CD4-positive, alpha-beta T cell treated with Interleukin-2 at 100 ng/mL for 4 hours (primary cell): Measurements from ENCODE around the gene SELE.

Experiments
- DNase-seq: peaks from one replicate; pipeline ENCODE4 v3.0.0-alpha.2; 2020; ENCODE audit warnings: low spot score

Gene SELE, protein sequence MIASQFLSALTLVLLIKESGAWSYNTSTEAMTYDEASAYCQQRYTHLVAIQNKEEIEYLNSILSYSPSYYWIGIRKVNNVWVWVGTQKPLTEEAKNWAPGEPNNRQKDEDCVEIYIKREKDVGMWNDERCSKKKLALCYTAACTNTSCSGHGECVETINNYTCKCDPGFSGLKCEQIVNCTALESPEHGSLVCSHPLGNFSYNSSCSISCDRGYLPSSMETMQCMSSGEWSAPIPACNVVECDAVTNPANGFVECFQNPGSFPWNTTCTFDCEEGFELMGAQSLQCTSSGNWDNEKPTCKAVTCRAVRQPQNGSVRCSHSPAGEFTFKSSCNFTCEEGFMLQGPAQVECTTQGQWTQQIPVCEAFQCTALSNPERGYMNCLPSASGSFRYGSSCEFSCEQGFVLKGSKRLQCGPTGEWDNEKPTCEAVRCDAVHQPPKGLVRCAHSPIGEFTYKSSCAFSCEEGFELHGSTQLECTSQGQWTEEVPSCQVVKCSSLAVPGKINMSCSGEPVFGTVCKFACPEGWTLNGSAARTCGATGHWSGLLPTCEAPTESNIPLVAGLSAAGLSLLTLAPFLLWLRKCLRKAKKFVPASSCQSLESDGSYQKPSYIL

DNA sequence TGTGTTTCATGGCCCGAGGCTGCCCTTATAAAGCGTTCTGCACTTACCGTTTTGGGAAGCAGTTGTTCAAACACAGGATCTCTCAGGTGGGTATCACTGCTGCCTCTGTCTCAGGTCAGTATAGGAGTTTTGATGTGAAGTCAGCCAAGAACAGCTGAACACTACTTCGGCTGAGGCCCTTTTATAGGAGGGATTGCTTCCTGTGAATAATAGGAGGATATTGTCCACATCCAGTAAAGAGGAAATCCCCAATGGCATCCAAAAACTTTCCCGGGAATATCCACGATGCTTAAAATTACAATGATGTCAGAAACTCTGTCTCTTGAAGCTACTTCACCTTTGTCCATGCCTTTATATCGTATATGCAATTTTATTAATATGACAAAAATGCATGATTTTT, at the start of gene SELE:
Gene SELE (minus strand): TSS at position 156 of the 400 bp plus-strand sequence. CDS start 467 bp downstream, outside the sequence.
- DNase-seq: no peak

DNA sequence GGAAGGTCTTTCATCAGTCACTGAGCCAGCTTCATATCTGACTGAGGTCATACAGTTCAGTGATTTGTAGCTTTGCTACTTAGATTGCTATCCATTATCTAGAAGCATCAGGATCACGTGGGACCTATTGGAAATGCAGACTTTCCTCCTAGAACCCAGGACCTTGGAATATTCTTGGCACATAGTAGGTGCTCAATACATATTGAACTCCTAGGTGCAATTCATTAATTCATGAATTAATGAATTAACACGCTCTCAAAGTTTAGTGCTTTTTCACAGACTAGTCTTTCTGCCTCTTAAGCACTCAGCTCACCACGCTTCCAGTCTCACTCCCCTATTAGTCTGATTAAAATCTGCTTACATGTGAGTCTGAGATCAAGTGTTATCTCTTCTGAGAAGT, 48.7 kb upstream of the SELE start:
- DNase-seq: no peak

GRCh38 chr1:169779970-169780369, 46.1 kb upstream of the SELE start:
- no peak for DNase-seq

GRCh38 chr1:169779150-169779549, 45.3 kb upstream of the SELE start:
- DNase-seq: no peak

DNA sequence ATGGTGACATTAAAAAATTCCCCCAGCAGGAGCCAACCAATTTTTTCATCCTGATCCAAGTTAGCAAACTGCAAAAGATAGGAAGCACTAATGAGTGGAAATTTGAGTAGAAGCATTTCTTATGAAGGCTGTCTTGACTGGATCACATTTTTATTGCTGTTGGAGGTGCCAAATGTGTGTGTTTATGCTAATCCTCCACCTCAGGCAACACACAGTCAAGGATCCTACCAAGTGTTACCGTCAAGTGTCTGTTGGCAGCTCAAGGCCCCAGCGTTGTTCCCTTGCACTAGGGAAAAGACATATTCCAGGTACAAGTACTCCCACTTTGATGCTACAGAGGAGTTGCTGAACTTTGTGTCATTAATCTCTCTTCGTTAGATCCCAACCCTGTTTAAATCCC, 42.6 kb upstream of the SELE start:
- no peak for DNase-seq

GRCh38 chr1:169768161-169768560, 34.3 kb upstream of the SELE start:
- DNase-seq: no peak

DNA sequence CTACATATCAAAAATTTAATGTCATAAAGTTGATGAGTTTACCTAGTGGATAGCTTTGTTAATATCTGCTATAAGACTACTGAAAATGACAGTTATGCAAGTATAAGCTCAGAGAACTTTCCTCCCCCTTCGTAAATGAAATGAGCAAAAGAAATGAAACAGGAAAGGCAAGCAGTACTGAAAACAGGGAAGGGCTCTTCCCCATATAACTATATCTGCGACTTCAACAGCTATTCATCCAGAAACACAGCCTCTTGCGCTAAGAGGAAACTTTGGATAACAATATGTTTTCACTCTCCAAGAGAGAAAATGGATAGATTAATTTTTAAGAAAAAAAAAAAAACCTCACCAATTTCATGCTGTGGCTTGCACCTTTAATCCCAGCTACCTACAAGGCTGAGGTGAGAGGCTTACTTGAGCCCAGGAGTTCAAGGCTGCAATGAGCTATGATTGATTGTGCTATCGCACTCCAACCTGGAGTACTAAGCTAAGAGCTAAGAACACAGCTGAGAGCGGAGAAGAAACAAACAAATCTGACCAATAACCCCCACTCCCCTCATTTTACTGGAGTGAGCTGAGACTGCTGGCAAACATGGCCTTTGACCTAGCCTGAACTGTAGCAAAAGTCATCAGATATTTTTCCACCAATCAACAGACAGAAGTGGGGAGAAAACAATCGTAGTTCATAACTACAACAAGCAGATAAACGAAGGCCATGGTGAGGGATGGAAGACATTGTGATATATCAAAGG, 31.9 kb upstream of the SELE start:
- no peak for DNase-seq

GRCh38 chr1:169764919-169765318, 31.0 kb upstream of the SELE start:
- DNase-seq: no peak

GRCh38 chr1:169762699-169763098, 28.8 kb upstream of the SELE start:
- no peak for DNase-seq

DNA sequence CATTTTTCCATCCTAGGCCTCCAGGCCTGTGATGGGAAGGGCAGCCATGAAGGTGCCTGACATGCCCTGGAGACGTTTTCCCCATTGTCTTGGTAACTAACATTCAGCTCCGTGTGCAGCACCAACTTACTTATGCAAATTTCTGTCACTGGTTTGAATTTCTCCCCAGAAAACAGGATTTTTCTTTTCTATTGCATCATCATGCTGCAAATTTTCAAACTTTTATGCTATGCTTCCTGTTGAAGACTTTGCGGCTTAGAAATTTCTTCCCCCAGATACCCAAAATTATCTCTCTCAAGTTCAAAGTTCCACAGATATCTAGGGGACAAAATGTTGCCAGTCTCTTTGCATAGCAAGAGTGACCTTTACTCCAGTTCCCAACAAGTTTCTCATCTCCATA, 25.2 kb upstream of the SELE start:
- DNase-seq: no peak

GRCh38 chr1:169753549-169753948, 19.7 kb upstream of the SELE start:
- no peak for DNase-seq

GRCh38 chr1:169750041-169750440, 16.2 kb upstream of the SELE start:
- no peak for DNase-seq

GRCh38 chr1:169746550-169746949, 12.7 kb upstream of the SELE start:
- DNase-seq: no peak

DNA sequence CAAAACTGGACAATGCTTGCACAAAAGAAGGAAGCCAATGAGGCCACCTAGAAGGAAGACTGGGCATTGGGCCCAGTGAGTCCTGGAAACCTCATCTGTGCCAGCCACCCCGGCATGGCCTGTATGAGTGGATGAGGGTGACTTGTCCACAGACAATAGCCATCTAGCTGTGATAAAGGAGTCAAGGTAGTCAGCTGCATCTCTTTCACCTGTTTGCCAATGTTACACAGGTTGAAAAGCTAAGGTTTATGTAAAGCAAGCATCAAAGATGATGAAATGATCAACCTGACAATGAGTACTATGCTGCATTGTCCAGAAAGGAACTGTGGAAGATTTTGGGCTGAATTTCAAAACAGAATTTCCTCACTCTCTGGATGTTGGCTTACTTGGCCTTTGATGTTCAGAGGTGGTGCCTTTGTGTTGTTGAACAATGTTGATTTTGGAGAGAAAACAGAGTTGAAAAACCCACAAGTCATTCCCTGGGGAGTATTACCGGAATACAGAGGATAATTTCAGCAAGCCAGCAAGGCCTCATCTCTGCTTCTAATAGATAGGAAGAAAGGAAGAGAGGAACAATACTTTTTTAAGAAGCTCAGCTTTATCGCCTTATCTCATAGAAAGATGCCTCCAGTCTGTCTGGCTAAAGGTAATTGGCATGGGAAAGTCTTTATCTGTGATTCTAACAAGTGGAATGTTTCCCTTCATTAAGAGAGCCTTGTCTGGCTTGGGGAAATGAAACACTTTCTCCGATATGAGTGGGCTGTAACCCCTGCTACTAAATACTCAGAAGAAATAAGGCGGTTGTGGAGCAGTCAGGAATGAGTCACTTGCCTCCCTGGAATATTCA, 11.4 kb upstream of the SELE start:
- no peak for DNase-seq

DNA sequence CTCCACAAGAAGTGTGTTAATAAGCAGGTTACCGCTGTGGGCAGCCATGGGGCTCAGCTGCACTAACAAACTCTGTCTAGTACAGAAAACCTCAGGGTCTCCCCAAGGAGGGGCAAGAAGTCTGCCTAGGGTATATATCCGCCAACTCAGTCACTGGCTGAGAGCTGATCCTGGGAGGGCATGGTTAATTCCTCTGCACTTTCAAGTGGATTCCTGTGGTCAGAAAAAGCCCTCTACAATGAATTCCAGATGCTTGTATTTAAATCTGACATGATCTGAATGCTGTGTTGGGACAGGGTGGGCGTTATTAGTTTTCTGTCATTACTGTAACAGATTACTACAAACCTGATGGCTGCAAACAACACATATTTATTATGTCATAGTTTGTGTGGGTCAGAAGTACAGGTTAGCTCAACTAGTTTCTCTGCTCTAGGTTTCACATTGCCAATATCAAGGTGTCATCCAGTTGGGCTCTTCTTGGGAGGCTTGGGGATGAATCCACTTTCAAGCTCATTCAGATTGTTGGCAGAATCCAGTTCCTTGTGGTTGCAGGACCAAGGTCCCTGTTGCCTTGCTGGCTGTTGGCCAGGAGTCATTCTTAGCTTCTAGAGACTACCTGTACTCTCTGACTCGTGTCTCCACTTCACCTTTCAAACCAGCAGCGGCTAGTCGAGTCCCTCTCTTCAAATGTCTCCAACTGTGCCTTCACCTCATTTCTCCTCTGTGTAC, 8.0 kb upstream of the SELE start:
- DNase-seq: no peak

DNA sequence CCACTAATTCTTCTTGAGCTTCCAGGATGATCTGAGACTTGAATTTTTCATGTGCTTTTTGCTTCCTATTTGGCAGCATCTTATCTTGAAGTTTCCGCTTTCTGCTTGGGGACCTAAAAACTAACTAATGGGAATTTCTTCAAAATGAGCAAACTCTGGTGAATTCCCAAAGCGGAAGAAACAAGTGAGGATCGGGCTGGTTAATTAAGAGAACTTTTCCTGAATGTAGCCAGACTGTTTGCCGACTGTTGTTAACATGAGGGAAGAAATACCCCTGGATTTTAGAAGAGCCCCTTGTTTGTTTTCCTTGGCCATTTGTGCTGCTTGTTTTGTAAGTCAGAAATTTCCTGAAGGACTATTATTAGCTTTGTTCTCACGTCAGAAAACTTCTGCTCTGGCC, 6.1 kb upstream of the SELE start:
- no peak for DNase-seq

DNA sequence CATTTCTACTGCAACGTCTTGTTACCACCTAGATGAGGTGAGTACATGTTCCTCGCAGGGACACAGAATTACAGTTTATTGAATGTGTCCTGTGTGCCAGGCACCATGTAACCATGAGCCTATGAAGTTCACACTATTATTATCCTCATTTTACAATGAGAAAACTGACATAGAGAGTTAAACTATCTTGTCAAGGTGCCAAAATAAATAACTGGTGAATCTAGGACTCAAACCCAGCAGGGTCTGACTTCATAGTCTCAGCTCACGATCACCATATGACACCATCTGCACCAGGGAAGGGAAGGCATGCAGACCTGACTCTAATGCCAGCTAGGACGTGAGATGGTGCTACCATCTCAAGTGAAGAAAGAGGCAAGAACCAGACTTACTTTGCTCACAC, 2.4 kb downstream of the SELE start:
- DNase-seq: no peak

DNA sequence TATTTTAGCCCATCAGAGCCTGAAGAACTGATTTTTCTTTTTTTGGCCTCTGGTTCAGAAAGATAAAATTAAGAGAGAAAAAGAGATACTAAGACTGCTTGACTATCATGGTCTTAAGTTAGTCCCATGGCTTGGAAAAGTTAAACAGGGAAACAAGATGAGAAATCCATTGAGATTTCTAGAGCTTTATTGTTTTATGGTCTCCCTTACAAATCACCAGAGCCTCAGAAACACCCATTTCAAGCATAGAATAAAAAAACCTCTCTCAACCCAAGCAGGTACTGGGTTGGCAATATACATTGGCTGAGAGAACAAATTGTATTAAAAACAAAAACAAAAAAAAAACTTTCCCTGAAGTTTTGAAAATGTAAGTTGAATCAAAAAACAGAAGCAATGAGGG, 3.9 kb downstream of the SELE start:
- DNase-seq: no peak

DNA sequence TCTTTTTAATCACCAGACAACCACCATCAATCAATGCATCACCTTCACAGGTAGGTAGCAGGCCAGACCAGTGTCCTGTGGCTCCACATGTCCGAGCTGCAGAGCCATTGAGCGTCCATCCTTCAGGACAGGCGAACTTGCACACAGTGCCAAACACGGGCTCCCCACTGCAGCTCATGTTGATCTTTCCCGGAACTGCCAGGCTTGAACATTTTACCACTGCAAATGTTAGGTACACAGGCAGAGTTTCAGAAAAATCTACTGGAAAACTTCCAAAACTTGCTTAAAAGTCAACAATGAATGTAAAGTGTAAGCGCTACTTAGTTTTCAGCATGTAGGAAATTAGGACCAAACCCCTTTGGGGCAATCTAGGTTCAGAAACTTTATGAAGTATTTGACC, 6.6 kb downstream of the SELE start:
- DNase-seq: no peak

GRCh38 chr1:169726851-169727250, 7.0 kb downstream of the SELE start:
- DNase-seq: no peak

- no peak for DNase-seq
Measured at GRCh38 chr1:169725930-169726329, 7.9 kb downstream of the SELE start.

DNA sequence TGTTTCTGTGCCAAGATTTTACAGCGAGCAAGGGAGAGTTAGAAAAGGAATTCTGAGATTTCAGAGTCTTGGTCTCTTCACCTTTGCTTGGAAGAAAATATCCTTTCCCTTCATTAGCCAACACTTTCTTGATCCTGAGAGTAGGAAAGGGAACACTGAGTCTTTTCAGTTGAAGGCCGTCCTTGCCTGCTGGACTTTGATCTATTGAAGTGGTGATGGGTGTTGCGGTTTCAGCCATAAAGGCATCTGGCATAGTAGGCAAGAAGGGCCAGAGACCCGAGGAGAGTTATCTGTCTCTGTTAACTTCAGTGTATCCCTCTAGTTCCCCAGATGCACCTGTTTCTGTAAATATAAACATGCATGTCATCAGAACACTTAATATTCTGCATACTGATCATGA, 9.7 kb downstream of the SELE start:
- no peak for DNase-seq
